MM.1S (cell line): Measurements from ENCODE around the gene CTNNA2.

Experiments used
- DNase-seq: peaks from one replicate; pipeline ENCODE4 v3.0.0-alpha.2; 2015
- H2AFZ ChIP-seq: fragments of 300-600 bp; sonication (generic); 2 replicates; pipeline ENCODE4 v1.6.0; 2016; ENCODE audit warnings: antibody characterized with exemption, low read length
- H3F3A ChIP-seq: fragments of 300-600 bp; sonication (generic); 2 replicates; pipeline ENCODE4 v1.6.1; 2016; ENCODE audit warnings: mild to moderate bottlenecking, antibody characterized with exemption, low read length, moderate library complexity, mixed read lengths; ENCODE audit not compliant: insufficient read depth
- H3K27ac ChIP-seq: fragments of 300-600 bp; sonication (generic); 2 replicates; pipeline ENCODE4 v1.5.1; 2016; ENCODE audit warnings: mild to moderate bottlenecking, low read length
- H3K27me3 ChIP-seq: fragments of 300-600 bp; sonication (generic); replicated peaks from 2 replicates; pipeline ENCODE4 v1.6.0; 2016; ENCODE audit warnings: low read length; ENCODE audit not compliant: insufficient read depth
- H3K36me3 ChIP-seq: fragments of 300-600 bp; sonication (generic); replicated peaks from 2 replicates; pipeline ENCODE4 v1.6.1; 2016; ENCODE audit warnings: mild to moderate bottlenecking, low read length, mixed read lengths; ENCODE audit not compliant: insufficient read depth
- H3K4me1 ChIP-seq: fragments of 300-600 bp; sonication (generic); 2 replicates; pipeline ENCODE4 v1.6.1; 2016; ENCODE audit warnings: low read length, mixed read lengths
- H3K4me2 ChIP-seq: fragments of 300-600 bp; sonication (generic); 2 replicates; pipeline ENCODE4 v1.6.0; 2016; ENCODE audit warnings: low read depth, low read length
- H3K4me3 ChIP-seq: fragments of 300-600 bp; sonication (generic); 2 replicates; pipeline ENCODE4 v1.5.1; 2016; ENCODE audit warnings: low read length, mixed read lengths
- H3K79me2 ChIP-seq: fragments of 300-600 bp; sonication (generic); 2 replicates; pipeline ENCODE4 v1.6.1; 2016; ENCODE audit warnings: mixed run types, low read length, mixed read lengths
- H3K9ac ChIP-seq: fragments of 300-600 bp; sonication (generic); 2 replicates; pipeline ENCODE4 v1.6.1; 2016; ENCODE audit warnings: low read length, mixed read lengths
- H3K9me2 ChIP-seq: fragments of 300-600 bp; sonication (generic); replicated peaks from 2 replicates; pipeline ENCODE4 v1.6.1; 2016; ENCODE audit warnings: mild to moderate bottlenecking, low read length, mixed read lengths; ENCODE audit not compliant: insufficient read depth
- H3K9me3 ChIP-seq: fragments of 300-600 bp; sonication (generic); replicated peaks from 2 replicates; pipeline ENCODE4 v1.6.1; 2016; ENCODE audit warnings: mild to moderate bottlenecking, low read length, mixed read lengths; ENCODE audit not compliant: insufficient read depth
- H4K20me1 ChIP-seq: fragments of 300-600 bp; sonication (generic); 2 replicates; pipeline ENCODE4 v1.6.1; 2016; ENCODE audit warnings: mild to moderate bottlenecking, low read length, moderate library complexity, mixed read lengths; ENCODE audit not compliant: insufficient read depth
- CTCF ChIP-seq: fragments of 300-600 bp; sonication (generic); IDR thresholded peaks from 2 replicates; pipeline ENCODE4 v1.5.1; 2016; ENCODE audit warnings: antibody characterized with exemption, low read length, mixed read lengths
- EZH2 ChIP-seq: fragments of 300-600 bp; sonication (generic); optimal IDR thresholded peaks from 2 replicates; pipeline ENCODE3; 2017; ENCODE audit warnings: low read depth, mild to moderate bottlenecking, antibody characterized with exemption, low read length, mixed read lengths
- EZH2phosphoT487 ChIP-seq: fragments of 300-600 bp; sonication (generic); IDR thresholded peaks from 2 replicates; pipeline ENCODE4 v1.6.1; 2018; ENCODE audit warnings: antibody characterized with exemption, low read length

The CTNNA2 gene

GRCh38 chr2:80169811-80170594, 657.2 kb downstream of the CTNNA2 start:
- Histone ChIP-seq H3K9ac (no peak overlapping the region), H3K27ac (no peak overlapping the region), H3K9me3 (no peaks in the 10 kb centered on the region), H3K27me3 (no peaks in the 10 kb centered on the region), H3K79me2 (no peaks in the 10 kb centered on the region), H2AFZ (no peak overlapping the region), H3K4me1 (no peaks in the 10 kb centered on the region), H3K36me3 (no peaks in the 10 kb centered on the region), H3K9me2 (no peaks in the 10 kb centered on the region), H3K4me2 (no peak overlapping the region), H4K20me1 (no peaks in the 10 kb centered on the region), H3F3A (no peaks in the 10 kb centered on the region), H3K4me3 (no peak overlapping the region)
- DNase-seq = no peak
- TF ChIP-seq EZH2phosphoT487 (no peak), EZH2 (no peak), CTCF (no peak)

GRCh38 chr2:80185091-80185490, 672.2 kb downstream of the CTNNA2 start:
- no peaks in the 10 kb centered on the region for H3K79me2 ChIP-seq
- H3K4me2 ChIP-seq = no peak overlapping the region
- H3K9ac ChIP-seq = no peak overlapping the region
- TF ChIP-seq CTCF (no peak), EZH2phosphoT487 (no peak), EZH2 (no peak)
- H3K9me2 ChIP-seq = no peaks in the 10 kb centered on the region
- H3K27ac ChIP-seq = no peak overlapping the region
- H3K9me3 ChIP-seq = no peaks in the 10 kb centered on the region
- H3K36me3 ChIP-seq = no peaks in the 10 kb centered on the region
- no peak overlapping the region for H2AFZ ChIP-seq
- no peak for DNase-seq
- no peaks in the 10 kb centered on the region for H4K20me1 ChIP-seq
- no peaks in the 10 kb centered on the region for H3K4me1 ChIP-seq
- H3K27me3 ChIP-seq = no peaks in the 10 kb centered on the region
- H3K4me3 ChIP-seq = no peak overlapping the region
- no peaks in the 10 kb centered on the region for H3F3A ChIP-seq

- Histone ChIP-seq H3K4me2 (no peak overlapping the region), H2AFZ (no peak overlapping the region), H3K27ac (no peak overlapping the region), H3K9me2 (no peaks in the 10 kb centered on the region), H3K9me3 (no peaks in the 10 kb centered on the region), H3K4me1 (no peaks in the 10 kb centered on the region), H3F3A (no peaks in the 10 kb centered on the region), H3K4me3 (no peak overlapping the region), H3K27me3 (no peaks in the 10 kb centered on the region), H3K9ac (no peak overlapping the region), H4K20me1 (no peaks in the 10 kb centered on the region), H3K36me3 (no peaks in the 10 kb centered on the region), H3K79me2 (no peaks in the 10 kb centered on the region)
- no peak for DNase-seq
- TF ChIP-seq EZH2phosphoT487 = no peak
These were observed 673.4 kb downstream of the CTNNA2 start for GRCh38 chr2:80186262-80186661.

GRCh38 chr2:80187156-80187555, 674.3 kb downstream of the CTNNA2 start:
- Histone ChIP-seq H4K20me1 (no peaks in the 10 kb centered on the region), H3K4me1 (no peaks in the 10 kb centered on the region), H3K36me3 (no peaks in the 10 kb centered on the region), H3F3A (no peaks in the 10 kb centered on the region), H3K9me2 (no peaks in the 10 kb centered on the region), H3K9me3 (no peaks in the 10 kb centered on the region), H3K4me2 (no peak overlapping the region), H3K27me3 (no peaks in the 10 kb centered on the region), H3K4me3 (no peak overlapping the region), H3K27ac (no peak overlapping the region), H3K79me2 (no peaks in the 10 kb centered on the region), H2AFZ (no peak overlapping the region), H3K9ac (no peak overlapping the region)
- DNase-seq = no peak
- TF ChIP-seq EZH2 (no peak), CTCF (no peak), EZH2phosphoT487 (no peak)
